Globus pallidus (tissue), 1 donor: ENCODE data around the gene FAM228A.
"Not testable (repeated sequence)": the region's sequence is repeated elsewhere in the genome, so short reads cannot be mapped to it uniquely, and the experiment has no call there.

ENCODE experiments used
- DNase-seq: peaks from one replicate; pipeline ENCODE4 v3.0.0-alpha.2; 2015; ENCODE audit warnings: low spot score

FAM228A gene

DNA sequence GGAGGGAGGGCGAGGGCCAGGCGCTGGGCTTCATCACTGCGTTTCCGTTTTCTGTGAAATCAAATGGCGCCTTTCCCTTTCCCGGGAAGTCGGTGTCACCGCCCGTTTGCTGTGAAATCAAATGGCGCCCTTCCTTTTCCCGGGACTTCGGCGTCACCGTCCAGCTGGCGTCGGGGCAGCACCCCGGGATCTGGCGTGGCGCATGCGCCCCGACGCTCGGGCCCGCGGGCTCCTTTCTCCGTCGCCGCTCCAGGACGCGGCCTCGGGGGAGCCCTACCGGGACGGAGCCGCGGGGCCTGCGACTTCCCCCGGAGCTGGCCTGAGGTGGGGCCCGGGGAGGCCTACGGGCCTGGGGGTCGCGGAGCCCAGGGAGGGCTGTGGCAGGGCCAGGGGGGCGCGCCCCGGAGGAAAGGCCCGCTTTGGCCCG, at the start of gene FAM228A:
TSS of gene FAM228A (plus strand) at position 203 of the 427 bp plus-strand sequence. CDS start 428 bp downstream, outside the sequence.
- no peak for DNase-seq

DNA sequence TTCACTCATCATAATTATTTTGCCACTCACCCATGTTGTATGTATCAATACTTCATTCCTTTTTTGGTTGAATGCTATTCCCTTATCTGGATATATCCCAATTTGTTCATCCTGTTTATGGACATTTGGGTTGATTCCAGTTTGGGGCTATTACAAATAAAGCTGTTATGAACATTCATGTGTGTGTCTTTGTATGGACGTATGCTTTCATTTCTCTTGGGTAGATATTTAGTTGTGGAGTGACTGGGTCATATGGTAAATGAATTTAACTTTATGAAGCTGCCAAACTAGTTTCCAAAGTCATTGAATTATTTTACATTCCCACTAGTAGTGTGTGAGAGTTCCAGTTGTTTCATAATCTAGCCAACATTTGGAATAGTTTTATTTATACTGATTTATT, 48.9 kb upstream of the FAM228A start:
- DNase-seq: no peak

- no peak for DNase-seq
Measured at GRCh38 chr2:24132543-24132942, 42.3 kb upstream of the FAM228A start.

DNA sequence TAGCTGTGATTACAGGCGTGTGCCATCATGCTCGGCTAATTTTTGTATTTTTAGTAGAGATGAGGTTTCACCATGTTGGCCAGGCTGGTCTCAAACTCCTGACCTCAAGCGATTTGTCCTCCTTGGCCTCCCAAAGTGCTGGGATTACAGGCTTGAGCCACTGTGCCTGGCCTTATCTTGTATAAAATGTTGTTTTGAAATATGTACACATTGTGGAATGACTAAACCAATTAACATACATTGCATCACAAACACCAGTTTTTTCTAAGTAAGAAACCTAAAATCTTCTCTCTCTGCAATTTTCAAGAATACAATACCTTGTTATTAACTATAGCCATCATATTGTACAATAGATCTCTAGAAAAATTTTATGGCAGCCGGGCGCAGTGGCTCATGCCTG, 34.5 kb upstream of the FAM228A start:
- not testable (repeated sequence) for DNase-seq

DNA sequence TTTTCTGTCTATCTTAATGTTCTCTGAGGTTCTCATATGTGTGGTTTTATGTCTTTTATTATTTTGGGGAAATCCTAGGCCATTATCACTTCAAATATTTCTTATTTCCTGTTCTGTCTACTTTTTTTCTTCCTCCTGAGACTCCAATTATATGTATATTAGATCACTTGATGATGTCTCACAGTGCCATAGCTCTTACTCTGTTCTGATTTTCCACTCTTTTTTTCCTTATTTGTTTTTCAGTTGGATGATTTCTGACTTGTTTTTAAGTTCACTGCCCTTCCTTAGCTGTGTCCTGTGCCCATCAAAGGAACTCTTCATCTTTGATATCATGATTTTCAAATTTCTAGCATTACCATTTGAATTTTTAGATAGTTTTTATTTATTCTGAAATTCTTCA, 27.5 kb upstream of the FAM228A start:
- DNase-seq: no peak

DNA sequence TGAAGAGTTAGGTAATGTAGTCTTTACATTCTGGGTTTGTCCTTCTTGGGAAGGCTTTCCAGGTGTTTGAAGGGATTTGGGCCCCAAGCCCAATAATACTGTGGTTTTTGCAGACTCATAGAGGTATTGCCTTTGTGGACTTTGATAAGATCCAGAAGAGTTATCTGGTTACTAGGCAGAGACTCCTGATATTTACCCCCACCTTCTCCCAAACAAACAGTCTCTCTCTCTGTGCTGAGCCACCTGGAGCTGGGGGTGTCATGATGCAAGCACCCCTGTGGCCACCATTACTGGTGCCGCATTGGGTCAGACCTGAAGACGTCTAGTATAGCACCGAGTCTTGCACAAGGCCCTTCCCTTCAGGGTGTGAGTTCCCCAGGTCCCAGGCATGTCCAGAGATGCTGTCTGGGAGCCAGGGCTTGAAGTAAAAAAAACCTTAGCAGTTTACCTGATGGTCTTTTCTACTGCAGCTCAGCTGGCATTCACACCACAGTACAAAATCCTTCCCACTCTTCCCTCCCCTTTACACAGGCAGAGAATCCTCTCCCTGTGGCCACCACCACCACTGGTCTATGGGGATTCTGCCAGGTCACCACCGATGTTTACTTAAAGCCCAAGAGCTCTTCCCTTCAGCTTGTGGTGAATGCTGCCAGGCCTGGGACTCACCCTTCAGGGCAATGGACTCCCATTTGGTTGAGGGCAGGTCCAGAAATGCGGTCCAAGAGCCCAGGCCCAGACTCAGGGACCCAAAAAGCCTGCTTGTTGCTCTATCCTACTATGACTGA, 22.2 kb upstream of the FAM228A start:
- DNase-seq: no peak

GRCh38 chr2:24153478-24153877, 21.4 kb upstream of the FAM228A start:
- DNase-seq: peak; percentile 12

DNA sequence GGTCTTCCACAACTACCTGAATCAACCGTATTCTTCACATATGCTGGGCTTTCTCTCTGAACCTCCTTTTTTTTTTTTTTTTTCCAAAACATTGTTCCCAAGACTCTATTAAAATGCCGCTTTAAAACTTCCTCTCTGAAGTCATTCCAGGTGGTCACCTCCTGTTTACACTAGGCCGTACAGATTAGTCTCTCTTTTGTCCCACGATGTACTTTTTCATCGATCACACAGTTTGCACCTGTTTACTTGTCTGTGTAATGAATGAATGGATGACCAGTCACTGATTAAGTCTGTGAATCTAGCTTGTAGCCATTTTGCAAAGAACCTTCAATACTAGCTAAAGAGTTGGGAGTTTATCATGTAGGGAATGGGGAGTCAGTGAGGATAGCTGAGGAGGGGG, 16.7 kb upstream of the FAM228A start:
- DNase-seq: no peak

- DNase-seq: no peak
Measured at GRCh38 chr2:24159708-24160107, 15.1 kb upstream of the FAM228A start.

DNA sequence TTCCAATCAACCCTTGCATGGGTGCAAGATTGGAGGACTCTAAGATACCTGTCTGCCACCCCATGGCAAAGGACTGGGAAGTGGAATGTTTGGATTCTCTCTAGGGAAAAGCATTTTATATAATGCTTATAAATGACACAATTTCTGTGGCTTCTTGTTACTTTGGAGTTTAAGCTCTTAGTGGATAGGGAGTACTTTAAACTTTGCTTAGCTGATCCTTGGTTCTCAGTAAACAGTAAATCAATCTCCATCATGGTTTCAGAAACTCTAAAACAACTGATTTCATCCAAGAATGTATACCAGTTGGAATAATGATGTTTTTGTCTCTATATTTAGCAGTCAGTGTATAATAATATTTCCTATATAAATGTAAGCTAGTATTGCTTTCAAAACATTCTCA, 14.1 kb upstream of the FAM228A start:
- DNase-seq: no peak

DNA sequence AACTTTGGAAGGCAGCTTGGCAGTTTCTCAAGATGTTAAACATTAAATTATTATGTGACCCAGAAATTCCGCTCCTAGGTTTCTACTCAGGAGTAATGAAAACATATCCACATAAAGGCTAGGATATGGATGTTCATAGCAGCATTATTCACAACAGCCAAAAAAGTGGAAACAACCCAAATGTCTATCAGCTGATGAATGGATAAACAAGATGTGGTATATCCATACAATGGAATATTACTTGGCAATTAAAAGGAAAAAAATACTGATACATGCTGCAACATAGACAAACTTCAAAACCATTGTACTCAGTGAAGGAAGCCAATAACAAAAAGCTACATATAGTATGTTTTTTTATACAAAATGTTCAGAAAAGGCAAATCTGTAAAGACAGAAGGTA, 12.4 kb upstream of the FAM228A start:
- no peak for DNase-seq

DNA sequence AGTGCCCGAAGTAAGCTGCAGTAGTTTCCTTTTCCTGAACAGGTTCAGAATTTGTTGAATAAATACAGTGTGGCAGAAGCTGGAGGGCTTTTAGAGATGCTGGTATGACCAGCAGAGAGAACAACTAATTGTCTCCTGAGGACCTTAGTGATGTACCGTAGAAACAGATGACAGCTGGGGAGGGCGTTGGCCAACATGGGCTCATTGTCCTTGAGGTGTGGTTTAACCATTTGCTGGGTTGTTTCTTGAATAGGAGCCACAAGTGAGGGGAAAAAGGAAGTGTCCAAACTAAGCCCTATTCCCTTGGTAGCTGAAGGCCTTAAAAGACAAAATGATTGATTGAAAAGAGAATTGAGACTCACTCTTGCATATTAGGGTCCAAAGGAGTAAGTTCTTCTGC, 11.7 kb upstream of the FAM228A start:
- no peak for DNase-seq

DNA sequence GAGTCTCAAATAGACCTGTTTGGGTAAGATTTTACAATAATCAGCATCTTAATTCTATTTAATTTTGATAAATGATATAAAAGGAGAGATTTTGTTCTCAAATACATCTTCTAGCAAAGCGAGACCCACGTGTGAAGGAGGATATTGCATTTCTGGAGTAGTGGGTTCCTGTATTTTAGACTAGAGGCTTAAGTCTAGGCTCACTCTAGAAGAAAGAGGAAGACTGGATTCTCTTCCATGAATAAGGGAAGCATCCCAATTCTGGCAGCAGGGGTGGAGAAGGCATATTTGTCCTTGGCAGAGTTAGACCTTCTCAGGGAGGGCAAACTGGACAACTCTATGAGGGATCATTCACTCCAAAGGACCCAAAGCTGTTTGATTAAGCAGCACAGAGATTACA, 11.3 kb upstream of the FAM228A start:
- no peak for DNase-seq

DNA sequence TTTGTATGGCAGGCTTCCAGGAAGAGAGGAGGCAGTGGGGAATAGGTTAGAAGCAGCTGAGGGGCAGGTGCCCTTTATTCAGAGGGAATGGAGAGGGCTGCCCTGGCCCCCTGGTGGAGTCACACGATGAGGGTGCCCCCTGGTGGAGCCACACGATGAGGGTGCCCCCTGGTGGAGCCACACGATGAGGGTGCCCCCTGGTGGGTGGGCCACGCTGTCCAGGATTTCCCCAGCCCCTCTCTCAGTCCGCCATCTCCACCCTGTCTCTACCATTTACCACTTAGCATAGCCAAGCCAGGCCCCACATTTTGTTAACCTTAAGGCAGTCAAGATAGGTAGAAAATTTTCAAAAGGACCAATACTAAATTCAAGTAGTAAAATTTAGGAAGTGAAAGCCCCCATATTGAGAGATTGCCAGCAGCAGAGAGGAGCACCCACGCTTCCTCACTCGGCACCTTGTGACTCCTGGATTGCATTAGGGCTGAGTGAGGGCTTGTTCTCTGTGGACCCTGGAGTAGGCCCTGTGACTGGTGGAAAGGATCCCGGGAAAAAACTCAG, 10.4 kb upstream of the FAM228A start:
- DNase-seq: peak; percentile 29

DNA sequence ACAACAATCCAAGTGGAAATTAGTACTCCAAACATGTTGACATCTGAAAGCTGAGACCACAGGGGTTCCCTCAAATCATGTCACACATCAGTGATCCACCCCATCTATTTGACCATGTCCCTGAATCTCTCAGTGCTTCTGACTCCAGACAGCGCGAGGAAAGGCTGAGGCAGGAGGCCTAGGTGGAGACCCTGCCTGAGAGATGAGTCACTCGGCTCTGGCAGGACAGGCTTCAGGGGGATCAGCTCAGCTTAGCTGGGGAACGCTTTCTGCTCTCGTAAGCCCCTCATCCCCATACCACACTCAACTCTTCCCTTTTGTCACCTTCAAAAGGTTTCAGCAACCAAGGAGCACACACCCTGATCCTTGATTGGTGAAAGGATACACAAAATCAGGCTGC, 5.8 kb upstream of the FAM228A start:
- no peak for DNase-seq

DNA sequence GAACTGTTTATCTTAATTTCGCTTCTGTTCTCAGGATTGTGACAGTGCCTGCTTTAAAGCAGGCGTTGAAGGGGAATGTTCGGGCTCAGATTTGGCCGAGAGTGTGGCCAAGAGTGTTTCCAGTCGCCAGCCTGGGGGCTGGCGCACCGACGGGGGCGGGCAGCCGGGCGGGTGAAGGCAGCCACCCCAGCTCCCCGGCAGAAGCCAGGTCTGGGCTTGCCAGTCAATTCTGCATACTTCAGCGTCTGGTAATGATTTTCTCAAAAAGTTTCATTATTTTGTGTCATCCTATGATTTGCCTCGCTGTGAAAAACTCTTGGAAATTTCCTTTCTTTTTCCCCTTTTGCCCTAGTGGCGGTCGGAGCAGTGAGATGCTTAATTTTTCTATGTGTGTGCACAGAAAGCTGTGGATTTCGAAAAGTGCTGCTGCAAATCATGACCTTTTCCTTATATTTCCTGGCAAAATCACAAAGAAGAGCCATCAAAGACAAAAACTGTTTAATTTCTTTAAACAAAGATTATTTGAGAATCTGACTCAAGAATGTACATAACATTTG, 856 bp downstream of the FAM228A start:
- no peak for DNase-seq

- DNase-seq: no peak
Measured at GRCh38 chr2:24176326-24176725, 1.5 kb downstream of the FAM228A start.

- no peak for DNase-seq
Measured at GRCh38 chr2:24179683-24180082, 4.8 kb downstream of the FAM228A start.

- no peak for DNase-seq
Measured at GRCh38 chr2:24181849-24182248, 7.0 kb downstream of the FAM228A start.

DNA sequence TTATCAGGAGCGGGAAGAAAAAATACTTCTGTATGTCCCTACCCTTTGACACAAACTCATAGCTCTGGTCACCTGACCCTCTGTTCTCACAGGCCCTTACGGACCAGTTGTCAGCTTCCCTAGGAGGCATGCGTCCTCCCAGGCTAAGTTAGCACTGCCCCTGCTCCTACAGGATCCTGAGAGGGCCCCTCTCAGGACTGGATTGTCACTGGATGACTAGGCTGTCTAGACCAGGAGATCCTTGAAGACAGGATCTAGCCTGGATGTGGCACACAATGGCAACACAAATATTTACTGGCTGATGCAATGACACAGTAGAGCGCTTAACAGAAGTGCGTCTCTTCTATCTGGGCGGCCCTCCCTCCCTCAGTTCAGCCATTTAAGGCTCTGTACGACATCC, 7.7 kb downstream of the FAM228A start:
- no peak for DNase-seq

DNA sequence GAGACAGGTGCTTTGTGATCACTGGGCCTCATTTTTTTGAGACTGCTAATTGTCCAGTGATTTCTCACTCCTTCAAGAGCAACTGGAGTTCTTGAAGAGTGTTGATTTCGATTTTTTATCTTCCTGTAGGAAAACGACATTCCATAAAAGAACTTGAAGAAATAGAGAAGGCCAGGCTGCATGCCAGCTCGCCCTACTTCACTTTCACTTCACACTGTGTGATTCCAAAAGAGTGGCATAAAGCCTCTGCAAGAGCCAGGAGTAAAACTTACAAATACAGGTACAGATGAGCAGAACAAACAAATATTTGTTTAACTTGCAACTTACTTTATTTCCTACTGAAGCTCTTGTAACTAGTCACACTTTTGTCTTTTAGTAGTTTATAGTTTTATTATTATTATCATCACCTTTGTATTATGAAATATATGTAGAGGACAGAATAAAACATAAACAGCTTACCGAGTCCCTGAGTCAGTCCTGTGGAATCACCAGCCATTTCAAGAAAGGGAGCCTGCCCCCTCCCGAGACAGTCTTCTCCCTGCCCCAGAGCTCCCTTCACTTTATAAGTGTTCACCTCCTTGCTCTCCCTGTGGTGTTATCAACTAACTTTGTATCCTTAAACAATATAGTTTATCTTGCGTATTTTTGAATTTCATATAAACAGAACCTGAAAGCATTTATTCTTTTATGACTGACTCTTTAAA, 8.7 kb downstream of the FAM228A start:
- no peak for DNase-seq

- no peak for DNase-seq
Measured at GRCh38 chr2:24189551-24189950, 14.7 kb downstream of the FAM228A start.

GRCh38 chr2:24190503-24190902, 15.7 kb downstream of the FAM228A start:
- no peak for DNase-seq
